Activated naive CD4-positive, alpha-beta T cell treated with anti-CD3 and anti-CD28 coated beads, Interleukin-2, amount 50 U/mL, for 24 hours (primary cell): ENCODE measurements around the gene EPHB6.

Experiments
- H3K27ac Mint-ChIP-seq: one replicate; pipeline ENCODE4 v1.8.0; 2021; ENCODE audit warnings: mild to moderate bottlenecking, mixed read lengths
- H3K27me3 Mint-ChIP-seq: one replicate; pipeline ENCODE4 v1.8.0; 2021; ENCODE audit warnings: mixed read lengths
- H3K36me3 Mint-ChIP-seq: one replicate; pipeline ENCODE4 v1.8.0; 2021; ENCODE audit warnings: mixed read lengths
- H3K4me1 Mint-ChIP-seq: one replicate; pipeline ENCODE4 v1.8.0; 2021; ENCODE audit warnings: mixed read lengths
- H3K4me3 Mint-ChIP-seq: one replicate; pipeline ENCODE4 v1.8.0; 2021; ENCODE audit warnings: mild to moderate bottlenecking, mixed read lengths
- H3K9me3 Mint-ChIP-seq: one replicate; pipeline ENCODE4 v1.8.0; 2021; ENCODE audit warnings: mixed read lengths

Gene EPHB6

GRCh38 chr7:142876991-142877910 lies 22.4 kb downstream of the EPHB6 start:
- no peaks in the 10 kb centered on the region for H3K9me3 Mint-ChIP-seq
- H3K4me1 Mint-ChIP-seq: no peaks in the 10 kb centered on the region
- no peaks in the 10 kb centered on the region for H3K36me3 Mint-ChIP-seq
- no peak overlapping the region for H3K4me3 Mint-ChIP-seq
- H3K27ac Mint-ChIP-seq: no peak overlapping the region
- H3K27me3 Mint-ChIP-seq: no peaks in the 10 kb centered on the region

DNA sequence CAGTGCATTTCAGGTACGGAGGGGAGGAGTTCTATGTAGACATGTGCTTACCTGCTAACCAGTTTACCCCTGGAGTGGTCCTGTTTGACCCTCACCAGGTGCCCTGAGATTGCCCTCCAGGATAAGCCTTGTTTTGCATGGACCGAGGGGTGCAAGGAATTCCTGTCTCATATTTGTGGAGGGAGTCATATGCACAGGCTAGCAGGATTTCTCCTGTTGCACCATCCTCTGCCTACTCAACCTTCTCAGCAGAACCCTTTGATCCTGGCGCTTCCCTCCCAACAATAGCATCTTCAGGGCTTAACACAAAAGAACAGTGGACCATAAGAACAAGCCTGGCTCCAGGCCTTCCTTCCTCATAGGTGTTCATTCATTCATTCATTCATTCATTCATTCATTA lies 23.4 kb downstream of the EPHB6 start:
- Mint-ChIP-seq H3K27ac (no peak overlapping the region), H3K4me1 (no peaks in the 10 kb centered on the region), H3K9me3 (no peaks in the 10 kb centered on the region), H3K27me3 (no peaks in the 10 kb centered on the region), H3K4me3 (no peak overlapping the region), H3K36me3 (no peaks in the 10 kb centered on the region)

GRCh38 chr7:142879060-142879459 lies 24.2 kb downstream of the EPHB6 start:
- no peak overlapping the region for H3K4me3 Mint-ChIP-seq
- no peaks in the 10 kb centered on the region for H3K4me1 Mint-ChIP-seq
- H3K27me3 Mint-ChIP-seq: no peaks in the 10 kb centered on the region
- H3K36me3 Mint-ChIP-seq: no peaks in the 10 kb centered on the region
- H3K9me3 Mint-ChIP-seq: no peaks in the 10 kb centered on the region
- H3K27ac Mint-ChIP-seq: no peak overlapping the region

- no peak overlapping the region for H3K27ac Mint-ChIP-seq
- H3K36me3 Mint-ChIP-seq: no peaks in the 10 kb centered on the region
- no peaks in the 10 kb centered on the region for H3K4me1 Mint-ChIP-seq
- no peak overlapping the region for H3K4me3 Mint-ChIP-seq
- no peaks in the 10 kb centered on the region for H3K9me3 Mint-ChIP-seq
- no peaks in the 10 kb centered on the region for H3K27me3 Mint-ChIP-seq
Measured at GRCh38 chr7:142880876-142881505, 26.1 kb downstream of the EPHB6 start.

DNA sequence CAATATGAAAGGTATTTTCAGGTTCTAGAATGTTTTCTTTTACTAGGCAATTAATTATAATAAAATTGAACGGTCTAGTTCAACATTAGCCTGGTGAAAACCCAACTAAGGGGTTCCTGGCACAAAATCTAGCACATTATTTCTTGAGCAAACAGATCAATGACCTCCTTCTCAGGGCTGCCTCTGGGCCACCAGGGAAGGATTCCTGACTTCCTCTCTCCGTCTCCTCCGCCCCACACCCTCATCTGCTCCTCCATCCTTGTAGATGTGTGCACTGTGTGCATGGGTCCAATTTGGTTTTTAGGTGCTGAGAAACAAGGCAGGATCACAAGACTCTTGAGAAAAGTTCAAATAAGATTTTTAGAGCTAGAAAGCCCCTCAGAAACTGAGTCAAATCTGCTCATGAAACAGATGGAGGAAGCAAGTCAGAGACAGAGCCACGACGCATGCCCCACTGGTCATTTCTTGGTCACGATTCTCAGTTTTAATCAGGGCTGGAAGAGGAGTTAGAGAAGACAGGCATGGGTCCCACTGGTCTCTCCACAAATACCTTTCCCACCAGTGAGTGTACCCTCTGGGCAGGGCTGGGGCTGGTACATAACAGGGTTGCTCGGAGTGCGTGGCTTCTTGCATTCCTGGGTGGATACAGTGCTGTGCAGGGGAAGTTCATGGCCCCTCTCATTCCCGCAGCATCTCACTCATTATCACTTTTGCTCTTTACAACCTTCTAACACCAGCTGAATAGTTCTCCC lies 26.9 kb downstream of the EPHB6 start:
- H3K9me3 Mint-ChIP-seq: no peaks in the 10 kb centered on the region
- H3K4me3 Mint-ChIP-seq: no peak overlapping the region
- no peaks in the 10 kb centered on the region for H3K4me1 Mint-ChIP-seq
- no peaks in the 10 kb centered on the region for H3K36me3 Mint-ChIP-seq
- no peak overlapping the region for H3K27ac Mint-ChIP-seq
- H3K27me3 Mint-ChIP-seq: no peaks in the 10 kb centered on the region

- Mint-ChIP-seq H3K4me1 (no peaks in the 10 kb centered on the region), H3K9me3 (no peaks in the 10 kb centered on the region), H3K27me3 (no peaks in the 10 kb centered on the region), H3K27ac (no peak overlapping the region), H3K36me3 (no peaks in the 10 kb centered on the region), H3K4me3 (no peak overlapping the region)
Measured at GRCh38 chr7:142882338-142882678, 27.4 kb downstream of the EPHB6 start.

GRCh38 chr7:142883145-142883544 lies 28.3 kb downstream of the EPHB6 start:
- H3K4me3 Mint-ChIP-seq: no peak overlapping the region
- H3K27ac Mint-ChIP-seq: no peak overlapping the region
- H3K36me3 Mint-ChIP-seq: no peaks in the 10 kb centered on the region
- H3K9me3 Mint-ChIP-seq: no peaks in the 10 kb centered on the region
- H3K27me3 Mint-ChIP-seq: no peaks in the 10 kb centered on the region
- H3K4me1 Mint-ChIP-seq: no peaks in the 10 kb centered on the region

DNA sequence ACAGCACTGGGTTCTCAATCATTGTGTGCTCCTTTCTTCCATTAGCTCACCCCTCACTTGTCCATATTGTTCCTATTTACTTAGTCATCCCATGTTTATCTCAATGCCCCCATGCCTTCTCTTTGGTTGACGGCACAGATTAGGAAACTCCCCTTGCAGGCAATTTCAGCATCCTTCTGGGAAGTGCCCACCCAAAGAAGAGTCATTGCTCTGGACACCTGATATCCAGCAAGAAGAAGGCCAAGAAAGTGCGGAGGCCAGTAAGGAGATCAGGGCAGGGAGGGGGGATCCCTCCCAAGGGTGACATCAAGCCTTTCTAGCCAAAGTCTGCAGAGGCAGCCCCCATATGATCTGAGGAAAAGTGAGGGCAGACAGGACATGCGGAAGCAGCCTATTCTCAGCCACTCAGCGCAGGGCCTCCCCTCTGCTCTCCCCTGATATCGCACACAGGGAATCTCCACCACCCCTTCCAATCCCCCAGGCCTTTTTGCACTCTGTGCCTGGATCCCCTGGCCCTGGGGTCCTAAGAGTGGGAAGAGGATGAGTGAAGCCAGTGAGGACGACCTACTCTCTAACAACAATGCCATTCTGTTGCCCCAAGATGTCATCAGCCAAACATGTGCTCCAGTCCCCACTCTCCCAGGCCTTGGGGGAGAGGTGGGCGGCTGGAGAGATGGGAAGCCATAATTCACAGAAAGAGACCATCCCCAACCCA lies 28.9 kb downstream of the EPHB6 start:
- Mint-ChIP-seq H3K4me3 (no peak overlapping the region), H3K9me3 (no peaks in the 10 kb centered on the region), H3K27ac (no peak overlapping the region), H3K4me1 (no peaks in the 10 kb centered on the region), H3K27me3 (no peaks in the 10 kb centered on the region), H3K36me3 (no peaks in the 10 kb centered on the region)

DNA sequence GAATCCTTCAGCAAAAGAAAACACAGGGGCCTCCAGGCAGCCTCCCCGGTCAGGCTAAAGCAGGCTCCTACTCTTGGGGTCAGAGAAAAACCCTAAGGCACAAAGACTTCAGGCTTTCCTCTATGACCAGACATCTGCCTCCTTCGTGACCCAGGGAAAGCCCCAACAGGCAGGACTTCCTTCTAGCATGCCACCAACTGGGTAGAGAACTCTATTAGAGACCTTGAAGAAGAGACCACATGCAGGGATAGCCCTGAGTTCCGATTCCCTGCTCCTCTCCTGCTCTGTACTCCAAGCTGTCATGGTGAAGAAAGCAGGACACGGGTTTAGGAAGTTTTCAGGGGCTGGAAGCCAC lies 29.4 kb downstream of the EPHB6 start:
- H3K27ac Mint-ChIP-seq: no peak overlapping the region
- no peaks in the 10 kb centered on the region for H3K9me3 Mint-ChIP-seq

DNA sequence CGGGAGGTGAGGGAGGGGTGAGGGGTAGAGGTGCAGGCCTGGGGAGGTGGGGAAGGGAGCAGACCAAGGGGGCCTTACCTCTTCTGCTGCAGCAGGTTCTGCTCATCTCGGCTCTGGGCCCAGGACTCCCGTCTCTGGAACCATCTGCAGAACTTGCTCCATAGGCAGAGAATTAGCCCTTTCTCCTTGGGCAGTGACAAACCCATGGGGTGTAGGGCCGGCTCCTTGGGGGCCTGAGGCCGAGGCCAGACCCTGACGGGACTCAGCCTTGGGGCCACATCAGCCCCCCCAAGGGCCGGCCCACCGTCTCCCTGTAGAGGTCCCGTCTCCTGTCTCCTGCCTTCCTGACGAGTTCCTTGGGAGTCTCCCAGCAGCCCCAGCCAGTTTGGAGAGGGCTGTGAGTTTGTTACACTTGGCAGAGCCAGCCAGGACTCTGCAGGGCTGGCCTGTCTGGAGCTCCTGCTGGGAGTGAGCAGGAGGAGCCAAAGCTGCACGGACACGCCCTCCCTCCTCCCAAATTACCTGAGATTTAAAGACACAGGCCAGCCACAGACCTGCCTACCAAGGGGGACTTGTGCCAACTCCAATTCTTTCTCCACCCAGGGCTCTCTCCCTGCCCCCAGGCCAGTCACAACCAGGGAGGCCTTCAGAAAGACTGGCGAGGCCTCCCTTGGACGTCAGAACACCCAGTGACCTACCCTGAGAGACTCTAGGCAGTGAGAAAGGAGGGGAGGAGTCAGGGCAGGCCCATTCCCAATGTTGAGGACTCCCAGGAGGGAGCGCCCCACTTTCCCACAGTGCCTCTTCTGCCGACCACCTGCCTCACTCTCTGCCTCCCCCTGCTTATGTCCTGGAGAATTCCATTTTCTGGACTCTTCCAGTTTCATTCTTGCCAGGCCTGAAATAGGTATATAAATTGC lies 30.7 kb downstream of the EPHB6 start, which contains the start of gene TRPV6:
TRPV6 (minus strand) TSS at position 435 of the 920 bp plus-strand sequence.
- no peaks in the 10 kb centered on the region for H3K27me3 Mint-ChIP-seq
- H3K4me3 Mint-ChIP-seq: no peak within 1 kb of the TSS
- H3K27ac Mint-ChIP-seq: no peak within 1 kb of the TSS
- no peaks in the 10 kb centered on the region for H3K36me3 Mint-ChIP-seq
- H3K9me3 Mint-ChIP-seq: no peaks in the 10 kb centered on the region
- H3K4me1 Mint-ChIP-seq: no peaks in the 10 kb centered on the region

More for the DNA sequence above, 29.4 kb downstream of the EPHB6 start:
- Mint-ChIP-seq H3K4me3 (no peak overlapping the region), H3K36me3 (no peaks in the 10 kb centered on the region), H3K27me3 (no peaks in the 10 kb centered on the region), H3K4me1 (no peaks in the 10 kb centered on the region)

GRCh38 chr7:142886866-142887265 lies 32.0 kb downstream of the EPHB6 start:
- Mint-ChIP-seq H3K4me1 (no peaks in the 10 kb centered on the region), H3K36me3 (no peaks in the 10 kb centered on the region), H3K27me3 (no peaks in the 10 kb centered on the region), H3K9me3 (no peaks in the 10 kb centered on the region), H3K27ac (no peak overlapping the region), H3K4me3 (no peak overlapping the region)

GRCh38 chr7:142887282-142888015 lies 32.6 kb downstream of the EPHB6 start:
- Mint-ChIP-seq H3K27me3 (no peaks in the 10 kb centered on the region), H3K27ac (no peak overlapping the region), H3K4me1 (no peaks in the 10 kb centered on the region), H3K36me3 (no peaks in the 10 kb centered on the region), H3K4me3 (no peak overlapping the region), H3K9me3 (no peaks in the 10 kb centered on the region)

- no peaks in the 10 kb centered on the region for H3K4me1 Mint-ChIP-seq
- peak overlapping the region; percentile 13 for H3K27ac Mint-ChIP-seq
Measured at GRCh38 chr7:142889816-142890215, 34.9 kb downstream of the EPHB6 start.

GRCh38 chr7:142890874-142891485 lies 36.1 kb downstream of the EPHB6 start:
- Mint-ChIP-seq H3K4me3 (no peak overlapping the region), H3K9me3 (no peaks in the 10 kb centered on the region), H3K36me3 (no peaks in the 10 kb centered on the region), H3K4me1 (no peaks in the 10 kb centered on the region), H3K27ac (no peak overlapping the region), H3K27me3 (no peaks in the 10 kb centered on the region)

More at GRCh38 chr7:142889816-142890215, 34.9 kb downstream of the EPHB6 start:
- Mint-ChIP-seq H3K4me3 (no peak overlapping the region), H3K36me3 (no peaks in the 10 kb centered on the region), H3K9me3 (no peaks in the 10 kb centered on the region), H3K27me3 (no peaks in the 10 kb centered on the region)
